Uterus (tissue), 4 donors: ENCODE measurements around the gene HTR3B. TPM values are rescaled to one million over a fixed set of nuclear protein-coding genes. Genes with fewer than 3 reads are reported as not detected.
"Not testable (repeated sequence)": the region's sequence is repeated elsewhere in the genome, so short reads cannot be mapped to it uniquely, and the experiment has no call there.

Source experiments
- DNase-seq, 2 donors: peaks; one replicate each; pipeline ENCODE4 v3.0.0-alpha.2; 2019 to 2020
- H3K27ac ChIP-seq, 2 donors: fragments of 200-600 bp; sonication (generic); 1 replicate in 1 of 2; 2 replicates in 1 of 2; pipeline ENCODE4 v1.5.1; 2016 to 2018
- H3K27me3 ChIP-seq, 2 donors: fragments of 200-600 bp; sonication (generic); one replicate each; pipeline ENCODE4 v1.5.1; 2018 to 2019; ENCODE audit warnings: control low read depth in 1 of 2
- H3K36me3 ChIP-seq, 2 donors: fragments of 200-600 bp; sonication (generic); one replicate each; pipeline ENCODE4 v1.5.1; 2019; ENCODE audit warnings: control low read depth in 1 of 2
- H3K4me1 ChIP-seq, 2 donors: fragments of 200-600 bp; sonication (generic); one replicate each; pipeline ENCODE4 v1.5.1; 2018 to 2019; ENCODE audit warnings: control low read depth in 1 of 2
- H3K4me3 ChIP-seq, 2 donors: fragments of 200-600 bp; sonication (generic); 1 replicate in 1 of 2; 2 replicates in 1 of 2; pipeline ENCODE4 v1.5.1; 2018 to 2019; ENCODE audit warnings: mild to moderate bottlenecking in 1 of 2
- H3K9me3 ChIP-seq, 2 donors: fragments of 200-600 bp; sonication (generic); one replicate each; pipeline ENCODE4 v1.5.1; 2019; ENCODE audit warnings: control low read depth in 1 of 2
- POLR2A ChIP-seq, 2 donors: fragments of 450-650 bp; IDR thresholded peaks; one replicate each; pipeline ENCODE4 v1.6.1; 2016; ENCODE audit warnings: antibody characterized with exemption in 2 of 2, mild to moderate bottlenecking in 1 of 2, moderate library complexity in 1 of 2
- intact Hi-C: fragments of 100-400 bp; cut with DNase I; formaldehyde crosslinking; loops from one replicate; pipeline ENCODE4 v1.15.1; 2023; ENCODE audit warnings: low total_unique reads
- total RNA-seq, 4 donors: library from RNA; depleted of rRNA in 3 of 4; stranded (reverse); fragments of >200 nt in 3 of 4; gene quantifications; one replicate each; pipeline versions ENCODE4 v1.1.0 to v1.2.4, GENCODE V29; 2014 to 2023
- TF ChIP-seq, protein P1 (sequence below), 4 experiments: fragments of 200-600 bp in 2 of 4; fragments of 450-650 bp in 2 of 4; sonication (generic) in 2 of 4; IDR thresholded peaks; one replicate each; pipeline ENCODE4 v1.5.1; 2016 to 2019; ENCODE audit warnings: antibody characterized with exemption in 4 of 4, mild to moderate bottlenecking in 2 of 4, moderate library complexity in 1 of 4
- donor health status: DM: yes; HTN: yes; CAD: no.

HTR3B gene
- total RNA-seq, 4 donors from 2014 or later: not detected

DNA sequence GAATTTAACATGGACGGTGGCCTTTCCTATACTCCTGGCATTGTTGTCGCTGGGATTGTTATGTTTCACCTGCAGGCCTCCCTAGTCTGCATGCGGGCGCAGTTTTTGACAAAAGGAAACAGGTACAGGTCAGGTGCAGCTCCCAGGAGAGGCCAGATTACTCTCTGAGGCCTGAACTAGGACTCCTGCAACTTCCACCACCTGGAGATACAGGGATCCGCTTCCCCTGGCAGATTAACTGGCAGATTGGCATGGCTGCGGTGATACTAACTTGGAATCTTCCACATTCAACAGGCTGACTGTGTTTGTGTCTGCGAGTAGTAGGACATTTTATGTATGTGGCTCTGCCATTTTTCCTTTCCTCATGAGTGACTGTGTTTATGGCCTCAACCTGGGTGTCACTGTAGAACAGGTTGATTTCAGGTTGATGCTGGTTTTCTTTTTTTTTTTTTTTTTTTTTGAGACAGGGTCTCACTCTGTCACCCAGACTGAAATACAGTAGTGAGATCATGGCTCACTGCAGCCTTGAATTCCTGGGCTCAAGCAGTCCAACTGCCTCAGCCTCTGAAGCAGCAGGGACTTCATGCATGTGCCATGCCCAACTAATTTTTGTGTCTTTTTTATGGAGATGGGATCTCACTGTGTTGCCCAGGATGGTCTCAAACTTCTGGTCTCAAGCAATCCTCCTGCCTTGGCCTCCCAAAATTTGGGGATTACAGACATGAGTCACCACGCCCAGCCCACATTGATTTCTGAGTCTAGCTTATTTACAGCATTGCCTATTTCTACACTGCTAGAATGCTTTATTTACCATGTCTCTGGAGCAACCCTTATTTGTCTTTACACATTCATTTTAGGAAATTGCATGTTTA lies 27.6 kb upstream of the HTR3B start:
- intact Hi-C loops: no loop called here
- Histone ChIP-seq H3K4me1 (no peaks in the 10 kb centered on the region), H3K4me3 (no peak overlapping the region), H3K27me3 (no peaks in the 10 kb centered on the region), H3K27ac (no peak overlapping the region), H3K36me3 (no peaks in the 10 kb centered on the region), H3K9me3 (no peaks in the 10 kb centered on the region)
- no peak for TF ChIP-seq POLR2A (IDR thresholded peaks at IDR 0.05)
- TF ChIP-seq, protein P1, sequence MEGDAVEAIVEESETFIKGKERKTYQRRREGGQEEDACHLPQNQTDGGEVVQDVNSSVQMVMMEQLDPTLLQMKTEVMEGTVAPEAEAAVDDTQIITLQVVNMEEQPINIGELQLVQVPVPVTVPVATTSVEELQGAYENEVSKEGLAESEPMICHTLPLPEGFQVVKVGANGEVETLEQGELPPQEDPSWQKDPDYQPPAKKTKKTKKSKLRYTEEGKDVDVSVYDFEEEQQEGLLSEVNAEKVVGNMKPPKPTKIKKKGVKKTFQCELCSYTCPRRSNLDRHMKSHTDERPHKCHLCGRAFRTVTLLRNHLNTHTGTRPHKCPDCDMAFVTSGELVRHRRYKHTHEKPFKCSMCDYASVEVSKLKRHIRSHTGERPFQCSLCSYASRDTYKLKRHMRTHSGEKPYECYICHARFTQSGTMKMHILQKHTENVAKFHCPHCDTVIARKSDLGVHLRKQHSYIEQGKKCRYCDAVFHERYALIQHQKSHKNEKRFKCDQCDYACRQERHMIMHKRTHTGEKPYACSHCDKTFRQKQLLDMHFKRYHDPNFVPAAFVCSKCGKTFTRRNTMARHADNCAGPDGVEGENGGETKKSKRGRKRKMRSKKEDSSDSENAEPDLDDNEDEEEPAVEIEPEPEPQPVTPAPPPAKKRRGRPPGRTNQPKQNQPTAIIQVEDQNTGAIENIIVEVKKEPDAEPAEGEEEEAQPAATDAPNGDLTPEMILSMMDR (IDR thresholded peaks at IDR 0.05): no peak
- no peak for DNase-seq

DNA sequence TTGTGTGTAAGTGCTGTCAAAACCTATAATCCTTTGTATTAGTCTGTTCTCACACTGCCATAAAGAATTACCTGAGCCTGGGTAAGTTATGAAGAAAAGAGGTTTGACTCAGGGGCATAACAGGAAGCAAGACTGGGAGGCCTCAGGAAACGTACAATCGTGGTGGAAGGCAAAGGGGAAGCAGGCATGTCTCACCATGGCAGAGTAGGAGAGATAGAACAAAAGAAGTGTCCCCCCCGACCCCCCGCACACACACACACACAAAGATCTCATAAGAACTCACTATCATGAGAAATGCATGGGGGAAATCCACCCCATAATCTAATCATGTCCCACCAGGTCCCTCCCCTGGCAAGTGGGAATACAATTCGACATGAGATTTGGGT lies 26.9 kb upstream of the HTR3B start:
- no peak for DNase-seq
- TF ChIP-seq, protein P1 (IDR thresholded peaks at IDR 0.05): no peak
- TF ChIP-seq POLR2A (IDR thresholded peaks at IDR 0.05): no peak
- no peak overlapping the region for H3K27ac ChIP-seq
- H3K27me3 ChIP-seq: no peaks in the 10 kb centered on the region
- H3K4me3 ChIP-seq: no peak overlapping the region
- intact Hi-C loops: no loop called here
- H3K36me3 ChIP-seq: no peaks in the 10 kb centered on the region
- no peaks in the 10 kb centered on the region for H3K9me3 ChIP-seq
- no peaks in the 10 kb centered on the region for H3K4me1 ChIP-seq

DNA sequence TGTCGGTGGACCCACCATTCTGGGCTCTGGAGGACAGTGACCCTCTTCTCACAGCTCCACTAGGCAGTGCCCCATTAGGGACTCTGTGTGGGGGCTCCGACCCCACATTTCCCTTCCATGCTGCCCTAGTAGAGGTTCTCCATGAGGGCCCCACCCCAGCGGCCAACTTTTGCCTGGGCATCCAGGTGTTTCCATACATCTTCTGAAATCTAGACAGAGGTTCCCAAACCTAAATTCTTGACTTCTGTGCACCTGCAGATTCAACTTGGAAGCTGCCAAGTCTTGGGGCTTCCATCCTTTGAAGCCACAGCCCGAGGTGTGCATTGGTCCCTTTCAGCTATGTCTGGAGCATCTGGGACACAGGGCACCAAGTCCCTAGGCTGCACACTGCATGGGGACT lies 25.1 kb upstream of the HTR3B start:
- H3K27me3 ChIP-seq, H3K9me3 ChIP-seq, intact Hi-C loops, H3K4me1 ChIP-seq, H3K36me3 ChIP-seq, H3K27ac ChIP-seq, H3K4me3 ChIP-seq, DNase-seq: not testable (repeated sequence)

DNA sequence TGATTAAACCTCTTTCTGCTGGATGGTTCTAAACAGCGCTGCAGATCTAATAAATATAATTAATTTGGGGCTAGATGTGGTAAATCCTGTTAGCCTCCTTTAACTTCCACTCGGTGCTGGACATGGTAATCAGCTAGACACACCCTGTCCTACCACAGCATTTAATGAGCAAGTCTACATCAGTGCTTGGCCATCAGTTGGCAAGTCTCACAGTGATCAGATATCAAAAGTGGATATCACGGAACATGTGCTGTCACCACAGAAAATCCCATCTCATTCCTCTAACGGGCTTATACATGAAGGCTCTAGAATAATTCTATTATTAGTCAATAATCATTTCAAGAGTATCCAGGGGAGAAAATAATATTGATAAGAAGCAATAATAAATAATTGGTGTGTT lies 23.6 kb upstream of the HTR3B start:
- H3K4me3 ChIP-seq: no peak overlapping the region
- TF ChIP-seq POLR2A (IDR thresholded peaks at IDR 0.05): no peak
- TF ChIP-seq, protein P1 (IDR thresholded peaks at IDR 0.05): no peak
- H3K27me3 ChIP-seq: no peaks in the 10 kb centered on the region
- no peaks in the 10 kb centered on the region for H3K36me3 ChIP-seq
- no peaks in the 10 kb centered on the region for H3K9me3 ChIP-seq
- intact Hi-C loops: no loop called here
- no peak for DNase-seq
- no peaks in the 10 kb centered on the region for H3K4me1 ChIP-seq
- H3K27ac ChIP-seq: no peak overlapping the region

DNA sequence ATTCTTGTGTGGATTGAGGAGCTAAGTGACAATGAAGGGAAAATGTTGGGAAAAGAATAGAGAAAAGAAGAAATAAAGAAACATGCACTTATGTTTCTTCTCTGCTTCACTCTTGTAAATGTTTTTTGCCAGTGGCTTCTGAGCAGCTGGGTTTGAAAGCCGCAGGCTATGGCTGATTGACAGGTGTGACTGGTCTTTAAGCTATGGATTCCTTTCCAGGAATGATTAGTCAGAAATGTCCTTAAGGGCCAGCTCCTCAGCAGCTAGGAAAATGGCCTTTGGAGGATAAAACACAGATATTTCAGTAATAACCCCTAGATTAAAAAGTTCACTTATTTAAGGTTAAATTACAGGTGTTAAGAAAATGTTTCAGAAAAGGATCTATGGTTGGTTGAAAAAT lies 22.7 kb upstream of the HTR3B start:
- Histone ChIP-seq H3K27ac (no peak overlapping the region), H3K9me3 (no peaks in the 10 kb centered on the region), H3K36me3 (no peaks in the 10 kb centered on the region), H3K4me3 (no peak overlapping the region), H3K4me1 (no peaks in the 10 kb centered on the region), H3K27me3 (no peaks in the 10 kb centered on the region)
- TF ChIP-seq, protein P1 (IDR thresholded peaks at IDR 0.05): no peak
- no peak for TF ChIP-seq POLR2A (IDR thresholded peaks at IDR 0.05)
- no peak for DNase-seq
- intact Hi-C loops: no loop called here
